ACC112 (cell line): ENCODE measurements around the gene GPD1.
A peak's percentile ranks its signal among the peaks of the same experiment; 100 is the strongest.

Experiments
- H2AFZ ChIP-seq: fragments of 200-600 bp; sonication (generic); one replicate; pipeline ENCODE4 v1.6.0; 2017; ENCODE audit warnings: antibody characterized with exemption, low read length; ENCODE audit not compliant: unreplicated experiment
- H3K27ac ChIP-seq: fragments of 200-600 bp; sonication (generic); 2 replicates; pipeline ENCODE4 v1.5.1; 2014; ENCODE audit warnings: low read depth, mild to moderate bottlenecking, antibody characterized with exemption, low read length, moderate library complexity
- H3K27me3 ChIP-seq: fragments of 200-600 bp; sonication (generic); 2 replicates; pipeline ENCODE4 v1.6.1; 2014; ENCODE audit warnings: mild to moderate bottlenecking, antibody characterized with exemption, low read length, moderate library complexity, mixed read lengths; ENCODE audit not compliant: insufficient read depth
- H3K36me3 ChIP-seq: fragments of 200-600 bp; sonication (generic); 2 replicates; pipeline ENCODE4 v1.6.1; 2016; ENCODE audit warnings: mild to moderate bottlenecking, antibody characterized with exemption, low read length, moderate library complexity, mixed read lengths; ENCODE audit not compliant: insufficient read depth
- H3K4me1 ChIP-seq: fragments of 200-600 bp; sonication (generic); one replicate; pipeline ENCODE4 v1.6.1; 2016; ENCODE audit warnings: low read length, mixed read lengths; ENCODE audit not compliant: insufficient read depth, unreplicated experiment, control insufficient read depth
- H3K4me3 ChIP-seq: fragments of 200-600 bp; sonication (generic); 2 replicates; pipeline ENCODE4 v1.5.1; 2014; ENCODE audit warnings: mild to moderate bottlenecking, low read depth, low read length
- H3K79me2 ChIP-seq: fragments of 200-600 bp; sonication (generic); one replicate; pipeline ENCODE4 v1.6.0; 2016; ENCODE audit warnings: low read length; ENCODE audit not compliant: control insufficient read depth, unreplicated experiment, insufficient read depth

GPD1 gene

GRCh38 chr12:50103767-50104321, at the start of gene GPD1:
Gene GPD1 (plus strand): TSS chr12:50104008. CDS start chr12:50104051, 43 bp downstream.
- Histone ChIP-seq H3K79me2 (no peaks in the 10 kb centered on the region), H2AFZ (no peak within 1 kb of the TSS), H3K27me3 (no peaks in the 10 kb centered on the region), H3K4me1 (peaks cover 12% of the 10 kb centered on the region), H3K36me3 (no peaks in the 10 kb centered on the region), H3K27ac (no peak within 1 kb of the TSS), H3K4me3 (no peak within 1 kb of the TSS)

- Histone ChIP-seq H3K4me1 (peaks cover 5% of the 10 kb centered on the region), H3K27me3 (peaks cover 33% of the 10 kb centered on the region), H3K4me3 (no peak overlapping the region; the same call in 1 of the 2 replicates), H3K36me3 (no peaks in the 10 kb centered on the region), H3K79me2 (no peaks in the 10 kb centered on the region), H2AFZ (no peak overlapping the region), H3K27ac (no peak overlapping the region)
Measured at GRCh38 chr12:50055831-50056638, 47.8 kb upstream of the GPD1 start.

GRCh38 chr12:50056639-50056976, 47.2 kb upstream of the GPD1 start:
- Histone ChIP-seq H3K27ac (no peak overlapping the region), H3K79me2 (no peaks in the 10 kb centered on the region), H3K4me3 (peak overlapping the region; percentile 87), H3K36me3 (no peaks in the 10 kb centered on the region), H3K4me1 (peaks cover 5% of the 10 kb centered on the region), H2AFZ (no peak overlapping the region), H3K27me3 (peaks cover 28% of the 10 kb centered on the region)

- H3K79me2 ChIP-seq: no peaks in the 10 kb centered on the region
- H3K27ac ChIP-seq: no peak within 1 kb of the TSS
Measured at GRCh38 chr12:50057000-50057841, 46.6 kb upstream of the GPD1 start, which contains the start of gene ASIC1. Gene ASIC1 (plus strand): TSS chr12:50057596. CDS start chr12:50058767, 1,171 bp downstream.

GRCh38 chr12:50057896-50058670, 45.7 kb upstream of the GPD1 start:
- H3K4me3 ChIP-seq: peak overlapping the region; percentile 87
- peak overlapping the region; percentile 95 for H2AFZ ChIP-seq
- H3K79me2 ChIP-seq: no peaks in the 10 kb centered on the region
- no peak overlapping the region for H3K27ac ChIP-seq
- peaks cover 5% of the 10 kb centered on the region for H3K4me1 ChIP-seq
- no peaks in the 10 kb centered on the region for H3K36me3 ChIP-seq
- H3K27me3 ChIP-seq: peaks cover 13% of the 10 kb centered on the region; the same call in 1 of the 2 replicates

More at GRCh38 chr12:50057000-50057841, 46.6 kb upstream of the GPD1 start, which contains the start of gene ASIC1:
- peak within 1 kb of the TSS; percentile 87 for H3K4me3 ChIP-seq
- peaks cover 5% of the 10 kb centered on the region for H3K4me1 ChIP-seq
- peak within 1 kb of the TSS; percentile 95 for H2AFZ ChIP-seq
- no peaks in the 10 kb centered on the region for H3K36me3 ChIP-seq
- peaks cover 22% of the 10 kb centered on the region for H3K27me3 ChIP-seq

GRCh38 chr12:50058743-50059312, 45.0 kb upstream of the GPD1 start:
- Histone ChIP-seq H3K36me3 (no peaks in the 10 kb centered on the region), H3K27ac (no peak overlapping the region), H3K4me3 (no peak overlapping the region), H3K27me3 (peaks cover 11% of the 10 kb centered on the region; the same call in 1 of the 2 replicates), H3K79me2 (no peaks in the 10 kb centered on the region), H3K4me1 (peaks cover 5% of the 10 kb centered on the region), H2AFZ (no peak overlapping the region)

GRCh38 chr12:50059440-50060119, 44.2 kb upstream of the GPD1 start:
- no peaks in the 10 kb centered on the region for H3K36me3 ChIP-seq
- no peak overlapping the region for H3K4me3 ChIP-seq
- H3K4me1 ChIP-seq: peaks cover 5% of the 10 kb centered on the region
- H3K79me2 ChIP-seq: no peaks in the 10 kb centered on the region
- H2AFZ ChIP-seq: no peak overlapping the region
- peaks cover 11% of the 10 kb centered on the region; the same call in 1 of the 2 replicates for H3K27me3 ChIP-seq
- no peak overlapping the region for H3K27ac ChIP-seq

GRCh38 chr12:50060120-50060468, 43.7 kb upstream of the GPD1 start:
- no peaks in the 10 kb centered on the region for H3K79me2 ChIP-seq
- no peaks in the 10 kb centered on the region for H3K36me3 ChIP-seq
- peaks cover 5% of the 10 kb centered on the region for H3K4me1 ChIP-seq
- H2AFZ ChIP-seq: no peak overlapping the region
- H3K4me3 ChIP-seq: no peak overlapping the region
- peaks cover 11% of the 10 kb centered on the region; the same call in 1 of the 2 replicates for H3K27me3 ChIP-seq
- no peak overlapping the region for H3K27ac ChIP-seq

- no peak overlapping the region for H3K27ac ChIP-seq
- no peak overlapping the region for H3K4me3 ChIP-seq
- no peaks in the 10 kb centered on the region for H3K79me2 ChIP-seq
- H3K4me1 ChIP-seq: peaks cover 8% of the 10 kb centered on the region
- no peaks in the 10 kb centered on the region for H3K36me3 ChIP-seq
- peaks cover 10% of the 10 kb centered on the region; the same call in 1 of the 2 replicates for H3K27me3 ChIP-seq
- H2AFZ ChIP-seq: no peak overlapping the region
Measured at GRCh38 chr12:50061171-50061570, 42.6 kb upstream of the GPD1 start.
